Measurements from ENCODE around the gene GHRL.
"Not testable (repeated sequence)": the region's sequence is repeated elsewhere in the genome, so short reads cannot be mapped to it uniquely, and the experiment has no call there.

GHRL gene

GRCh38 chr3:10272476-10272875, 20.3 kb downstream of the GHRL start:
- DNase-seq = not testable (repeated sequence)

- no peak for DNase-seq
Observed at GRCh38 chr3:10269443-10269842, 23.3 kb downstream of the GHRL start.

- no peak for DNase-seq
Observed at GRCh38 chr3:10268930-10269329, 23.8 kb downstream of the GHRL start.

- no peak for DNase-seq
Observed at GRCh38 chr3:10268116-10268515, 24.6 kb downstream of the GHRL start.

- DNase-seq = not testable (repeated sequence)
Observed at GRCh38 chr3:10266936-10267335, 25.8 kb downstream of the GHRL start.

GRCh38 chr3:10265833-10266232, 26.9 kb downstream of the GHRL start:
- no peak for DNase-seq

- peak; percentile 40 for DNase-seq
Observed at GRCh38 chr3:10263646-10264363, 28.9 kb downstream of the GHRL start.

- DNase-seq = no peak
Observed at GRCh38 chr3:10262027-10262426, 30.7 kb downstream of the GHRL start.

GRCh38 chr3:10260211-10260701, 32.5 kb downstream of the GHRL start:
- DNase-seq = no peak

- DNase-seq = no peak
Observed at GRCh38 chr3:10259798-10260197, 32.9 kb downstream of the GHRL start.

- no peak for DNase-seq
Observed at GRCh38 chr3:10259036-10259435, 33.7 kb downstream of the GHRL start.

GRCh38 chr3:10255835-10256234, 36.9 kb downstream of the GHRL start:
- no peak for DNase-seq

- DNase-seq = no peak
Observed at GRCh38 chr3:10253731-10254130, 39.0 kb downstream of the GHRL start.

- DNase-seq = no peak
Observed at GRCh38 chr3:10251006-10251405, 41.7 kb downstream of the GHRL start.

- DNase-seq = no peak
Observed at GRCh38 chr3:10249833-10250232, 42.9 kb downstream of the GHRL start.

GRCh38 chr3:10248984-10249748, 43.6 kb downstream of the GHRL start:
- DNase-seq = peak; percentile 50

- peak; percentile 99 for DNase-seq
Observed at GRCh38 chr3:10248184-10248983, 44.4 kb downstream of the GHRL start, which contains the start of gene TATDN2. TSS of gene TATDN2 (plus strand) at chr3:10248459. CDS start at chr3:10249201, 742 bp downstream.

GRCh38 chr3:10247679-10248183, 45.0 kb downstream of the GHRL start:
- no peak for DNase-seq

- peak; percentile 26 for DNase-seq
Observed at GRCh38 chr3:10245081-10245712, 47.5 kb downstream of the GHRL start.

GRCh38 chr3:10244009-10244408, 48.7 kb downstream of the GHRL start:
- DNase-seq = no peak

- DNase-seq = peak; percentile 89
Observed at GRCh38 chr3:10242182-10243065, 50.3 kb downstream of the GHRL start.

Measured in OCI-M1 (cell line).